Keratinocyte (primary cell): ENCODE results near the gene GRIK4. TPM values are rescaled to one million over a fixed set of nuclear protein-coding genes. Genes with fewer than 3 reads are reported as not detected.

Experiments
- DNase-seq: peaks from one replicate; pipeline ENCODE4 v3.0.0-alpha.2; 2011; ENCODE audit warnings: low read depth, missing footprints, low spot score
- FAIRE-seq: peaks from 2 replicates; lab custom pipeline; 2011; peaks lifted over from hg19 to GRCh38; lab: Jason Lieb, UNC
- H2AFZ ChIP-seq: 2 replicates; pipeline ENCODE4 v1.6.0; 2012; ENCODE audit warnings: low read length, control low read depth, inconsistent platforms; ENCODE audit not compliant: control insufficient read depth
- H3K27ac ChIP-seq: 2 replicates; pipeline ENCODE4 v1.5.1; 2011; ENCODE audit warnings: low read length; ENCODE audit not compliant: control insufficient read depth, insufficient read depth
- H3K27me3 ChIP-seq: 3 replicates; pipeline ENCODE4 v1.6.0; 2011; ENCODE audit warnings: low read length; ENCODE audit not compliant: control insufficient read depth, insufficient read depth; ENCODE audit errors: extremely low read depth
- H3K36me3 ChIP-seq, 2 experiments: 2 replicates in 1 of 2; 3 replicates in 1 of 2; pipeline ENCODE4 v1.5.1; 2011; ENCODE audit warnings: low read length in 2 of 2, mild to moderate bottlenecking in 1 of 2; ENCODE audit not compliant: control insufficient read depth in 2 of 2, insufficient read depth in 2 of 2; ENCODE audit errors: extremely low read depth in 1 of 2
- H3K4me1 ChIP-seq: 3 replicates; pipeline ENCODE4 v1.5.1; 2011; ENCODE audit warnings: low read length; ENCODE audit not compliant: control insufficient read depth, insufficient read depth; ENCODE audit errors: extremely low read depth
- H3K4me2 ChIP-seq: 3 replicates; pipeline ENCODE4 v1.6.0; 2011; ENCODE audit warnings: low read depth, low read length; ENCODE audit not compliant: control insufficient read depth, insufficient read depth; ENCODE audit errors: extremely low read depth
- H3K4me3 ChIP-seq, 3 experiments: fragments of 200-600 bp in 1 of 3; sonication (generic) in 1 of 3; 2 replicates in 2 of 3; 3 replicates in 1 of 3; pipeline ENCODE4 v1.5.1; 2011 to 2016; ENCODE audit warnings: low read length in 3 of 3, mild to moderate bottlenecking in 3 of 3, control low read depth in 2 of 3, inconsistent platforms in 1 of 3, low read depth in 1 of 3, mixed read lengths in 1 of 3, mixed run types in 1 of 3, moderate library complexity in 1 of 3; ENCODE audit not compliant: control insufficient read depth in 2 of 3, insufficient read depth in 2 of 3; ENCODE audit errors: extremely low read depth in 1 of 3
- H3K79me2 ChIP-seq: 2 replicates; pipeline ENCODE4 v1.6.0; 2012; ENCODE audit warnings: low read length; ENCODE audit not compliant: control insufficient read depth, insufficient read depth
- H3K9ac ChIP-seq: 3 replicates; pipeline ENCODE4 v1.6.0; 2011; ENCODE audit warnings: low read length; ENCODE audit not compliant: control insufficient read depth, insufficient read depth; ENCODE audit errors: extremely low read depth
- H3K9me1 ChIP-seq: 3 replicates; pipeline ENCODE4 v1.6.0; 2011; ENCODE audit warnings: low read length; ENCODE audit not compliant: control insufficient read depth, insufficient read depth; ENCODE audit errors: extremely low read depth
- H3K9me3 ChIP-seq: 2 replicates; pipeline ENCODE4 v1.5.1; 2012; ENCODE audit warnings: low read depth, low read length; ENCODE audit not compliant: control insufficient read depth
- H4K20me1 ChIP-seq: 3 replicates; pipeline ENCODE4 v1.6.0; 2011; ENCODE audit warnings: low read length; ENCODE audit not compliant: control insufficient read depth, insufficient read depth; ENCODE audit errors: extremely low read depth
- CTCF ChIP-seq, 3 experiments: IDR thresholded peaks in 1 of 3; conservative IDR thresholded peaks in 1 of 3; optimal IDR thresholded peaks in 1 of 3; 2 replicates in 2 of 3; 3 replicates in 1 of 3; pipeline versions ENCODE3 to v1.5.1; 2011; ENCODE audit warnings: low read length in 3 of 3, mild to moderate bottlenecking in 3 of 3, moderate library complexity in 2 of 3, control low read depth in 1 of 3, inconsistent platforms in 1 of 3; ENCODE audit not compliant: insufficient read depth in 2 of 3; ENCODE audit errors: extremely low read depth in 1 of 3
- EZH2 ChIP-seq: IDR thresholded peaks from one replicate; pipeline ENCODE4 v1.6.1; 2012; ENCODE audit warnings: inconsistent platforms, mild to moderate bottlenecking, low read length, moderate library complexity
- dilution Hi-C: fragments of 300-500 bp; cut with MboI; formaldehyde crosslinking; loops from one replicate; pipeline ENCODE4 v1.7.0; 2020; ENCODE audit warnings: low sequenced_read_pairs; ENCODE audit not compliant: extremely low pct_ligation_motif_present
- polyA plus RNA-seq, 5 experiments: library from polyadenylated mRNA; depleted of rRNA in 3 of 5; stranded (reverse) in 3 of 5; stranded (forward) in 1 of 5; unstranded in 1 of 5; fragments of >200 nt; gene quantifications; 1 replicate in 1 of 5; 2 replicates in 3 of 5; 3 replicates in 1 of 5; pipeline versions ENCODE4 v1.2.1 to v1.2.3, GENCODE V29; 2011 to 2012; ENCODE audit warnings: missing spikeins in 2 of 5, low read depth in 1 of 5, low replicate concordance in 1 of 5

Gene GRIK4
- polyA plus RNA-seq, 1 donor (not counting 4 experiments of a cell fraction or from before 2014, with no cell fraction given) = not detected

- Histone ChIP-seq H3K79me2 (no peaks in the 10 kb centered on the region), H3K36me3 (no peaks in the 10 kb centered on the region), H3K9ac (no peak overlapping the region), H3K27me3 (peaks cover 17% of the 10 kb centered on the region), H3K27ac (no peak overlapping the region), H4K20me1 (no peaks in the 10 kb centered on the region), H3K4me1 (no peaks in the 10 kb centered on the region), H3K4me3 (no peak overlapping the region), H2AFZ (no peak overlapping the region), H3K9me3 (no peaks in the 10 kb centered on the region), H3K4me2 (no peak overlapping the region), H3K9me1 (no peaks in the 10 kb centered on the region)
- FAIRE-seq (no peak), DNase-seq (no peak)
- dilution Hi-C loops = no loop called here
- TF ChIP-seq CTCF (optimal IDR thresholded peaks at IDR 0.05 in 1 of 3, IDR thresholded peaks at IDR 0.05 in 1 of 3, conservative IDR thresholded peaks at IDR 0.05 in 1 of 3; ENCODE audit: extremely low read depth in 1 of 3, insufficient read depth in 2 of 3, low read length in 3 of 3) (no peak), EZH2 (no peak)
Observed at GRCh38 chr11:120655589-120655988, 144.0 kb downstream of the GRIK4 start.

DNA sequence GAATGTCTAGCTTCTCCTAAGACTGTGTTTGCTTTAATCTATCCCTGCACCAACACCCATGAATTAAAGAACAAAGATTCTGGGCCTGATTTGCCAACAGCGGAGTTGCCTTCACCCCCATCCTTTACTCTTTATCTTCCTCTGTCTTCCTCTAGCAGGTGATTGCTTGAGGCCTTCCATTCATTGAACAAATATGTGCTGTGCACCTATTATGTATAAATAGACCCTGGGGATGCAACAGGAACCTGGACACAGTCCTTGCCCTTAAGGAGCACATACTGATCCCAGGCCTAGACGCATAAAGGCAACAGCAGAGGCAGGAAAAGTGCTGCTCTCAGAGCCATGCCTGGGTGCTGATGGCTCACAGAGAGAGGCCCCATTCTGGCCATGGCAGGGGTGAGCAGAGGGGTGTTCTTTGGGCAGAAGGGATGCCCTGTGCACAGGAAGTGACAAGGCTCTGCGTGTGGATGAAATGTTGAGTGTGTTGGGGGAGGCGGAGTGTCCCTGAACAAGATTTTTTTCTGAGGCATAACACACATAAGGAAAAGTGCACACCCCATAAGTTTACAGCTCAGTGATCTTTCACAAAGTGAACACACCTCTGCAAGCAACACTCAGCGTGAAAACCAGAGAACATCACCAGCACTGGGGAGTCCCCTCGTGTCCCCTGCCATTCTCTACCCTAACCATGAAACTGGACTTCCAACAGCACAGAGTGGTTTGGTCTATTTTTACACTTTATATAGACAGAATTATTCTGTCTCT is 145.9 kb downstream of the GRIK4 start:
- Histone ChIP-seq H3K36me3 (no peaks in the 10 kb centered on the region), H3K27ac (no peak overlapping the region), H3K4me3 (no peak overlapping the region), H3K9me3 (no peaks in the 10 kb centered on the region), H2AFZ (no peak overlapping the region), H4K20me1 (no peaks in the 10 kb centered on the region), H3K9ac (no peak overlapping the region), H3K27me3 (peaks cover 21% of the 10 kb centered on the region), H3K4me1 (no peaks in the 10 kb centered on the region), H3K9me1 (no peaks in the 10 kb centered on the region), H3K79me2 (no peaks in the 10 kb centered on the region), H3K4me2 (no peak overlapping the region)
- TF ChIP-seq CTCF (optimal IDR thresholded peaks at IDR 0.05 in 1 of 3, IDR thresholded peaks at IDR 0.05 in 1 of 3, conservative IDR thresholded peaks at IDR 0.05 in 1 of 3; ENCODE audit: extremely low read depth in 1 of 3, insufficient read depth in 2 of 3, low read length in 3 of 3) (no peak), EZH2 (no peak)
- DNase-seq (no peak), FAIRE-seq (no peak)
- dilution Hi-C loops = no loop called here
